Non-pigmented ciliary epithelial cell (primary cell): ENCODE data around the gene BCL11B.

Experiments used
- DNase-seq: peaks from one replicate; pipeline ENCODE4 v3.0.0-alpha.2; 2010; ENCODE audit warnings: low read depth

BCL11B gene

DNA sequence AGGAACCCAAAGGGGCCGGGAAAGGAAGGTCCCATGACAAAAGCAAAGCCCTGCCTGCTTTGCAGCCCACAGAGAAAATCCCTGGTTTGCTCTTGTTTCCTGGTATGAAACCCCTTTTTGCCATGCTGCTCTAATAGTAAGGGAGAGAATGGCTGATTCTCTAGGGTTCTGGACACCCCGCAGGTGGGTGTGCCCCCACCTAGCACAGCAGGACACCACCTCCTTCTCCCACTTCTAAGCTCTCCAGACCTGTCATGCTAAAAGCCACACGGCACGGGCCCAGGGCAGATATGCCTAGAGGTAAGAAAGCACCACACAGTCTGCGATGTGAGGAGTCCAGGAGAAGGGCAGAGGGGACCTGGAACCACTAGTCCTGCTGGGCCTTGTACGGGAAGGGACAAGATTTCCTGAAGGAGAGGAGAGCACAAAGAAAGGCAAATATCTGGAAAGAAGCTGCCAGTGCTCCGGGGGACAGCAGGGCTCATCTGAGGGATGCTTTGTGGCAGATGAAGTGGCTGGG lies 113.3 kb downstream of the BCL11B start:
- no peak for DNase-seq

DNA sequence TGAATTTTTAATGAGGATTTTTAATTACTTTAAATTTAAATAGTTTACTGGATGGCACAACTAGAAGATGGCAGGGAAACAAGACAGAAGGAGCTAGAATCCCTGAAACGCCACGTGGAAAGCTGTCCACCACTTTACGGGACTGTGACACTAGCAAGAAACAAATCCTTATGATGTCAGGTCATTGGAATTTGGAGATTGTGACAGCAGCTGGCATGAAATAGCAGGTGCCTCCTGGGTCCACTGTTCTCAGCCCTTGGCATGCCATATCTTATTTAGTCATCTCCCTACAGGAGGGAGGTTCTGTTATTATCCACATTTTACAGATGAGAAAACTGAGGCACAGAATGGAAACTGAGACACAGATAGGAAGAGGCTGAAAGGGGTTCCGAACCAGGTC lies 113.8 kb downstream of the BCL11B start:
- no peak for DNase-seq

DNA sequence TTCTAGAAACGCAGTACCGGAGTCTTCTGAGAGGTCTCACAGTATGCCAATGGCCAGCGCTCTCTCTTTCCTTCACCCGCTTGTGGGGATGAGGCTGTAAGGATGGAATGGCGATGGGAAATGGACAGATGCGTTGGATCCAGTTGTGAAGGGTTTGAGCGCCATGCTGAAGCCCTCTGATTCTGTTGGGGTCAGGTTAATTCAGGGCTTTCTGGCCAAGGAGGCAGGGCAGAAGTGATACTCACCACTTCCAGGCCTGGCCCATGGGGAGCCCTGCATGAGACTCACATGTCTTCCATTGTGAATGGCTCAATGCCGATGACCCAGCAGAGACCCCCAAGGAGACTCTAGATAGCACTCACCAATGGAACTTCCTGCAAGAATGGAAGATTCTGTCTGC lies 114.3 kb downstream of the BCL11B start:
- no peak for DNase-seq

DNA sequence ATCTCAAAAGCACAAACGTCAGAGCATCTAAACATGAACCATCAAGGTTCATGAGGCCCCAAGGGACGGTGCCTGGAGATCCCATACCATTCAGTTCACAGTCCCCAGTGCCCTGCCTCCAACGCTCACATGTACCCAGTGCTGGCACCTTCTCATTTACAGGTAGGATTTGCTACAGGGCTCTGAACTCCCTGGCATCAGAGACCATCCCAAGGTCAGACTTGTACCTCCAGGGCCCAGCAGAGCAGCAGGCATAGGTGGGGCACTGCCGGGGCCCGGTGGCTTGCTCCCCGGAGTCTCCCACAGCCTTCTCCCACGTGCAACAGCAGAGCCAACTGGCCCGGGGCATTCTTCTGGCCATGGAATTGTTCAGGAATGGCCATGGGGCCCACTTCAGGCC lies 114.8 kb downstream of the BCL11B start:
- no peak for DNase-seq

DNA sequence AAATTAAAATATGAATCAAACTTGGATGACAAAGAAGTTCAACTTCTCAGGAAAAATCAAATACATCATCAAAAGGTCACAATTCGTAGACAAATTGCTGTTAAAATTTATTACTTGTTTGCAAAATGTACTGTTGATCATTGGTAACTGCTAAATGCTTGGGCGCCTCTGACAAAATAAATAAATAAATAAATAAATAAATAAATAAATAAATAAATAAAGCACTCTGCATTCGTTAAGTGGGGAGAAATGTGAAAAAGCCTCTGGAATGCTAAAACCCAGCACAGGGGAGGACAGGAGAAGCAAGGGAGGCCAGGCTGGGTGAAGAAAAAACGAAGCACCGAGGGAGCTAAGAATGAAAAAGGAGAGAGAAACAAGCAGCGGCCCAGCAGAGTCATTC lies 115.2 kb downstream of the BCL11B start:
- DNase-seq, result no peak

DNA sequence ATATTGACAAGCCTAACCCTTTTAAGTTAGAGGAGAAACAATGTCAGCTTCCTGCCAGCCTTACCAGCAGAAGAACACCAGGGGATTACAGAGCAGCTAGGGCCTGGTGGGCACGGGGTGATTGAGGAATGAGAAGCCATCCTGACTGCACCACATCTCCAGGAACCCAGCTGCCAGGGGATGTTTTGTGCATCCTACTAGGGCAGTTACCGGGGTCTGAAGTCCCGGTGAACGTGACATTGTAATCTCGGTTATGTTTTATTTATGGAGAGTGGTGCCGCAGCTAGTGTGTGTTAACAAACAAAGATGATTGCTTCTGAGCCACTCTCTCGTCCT lies 115.9 kb downstream of the BCL11B start:
- no peak for DNase-seq

DNA sequence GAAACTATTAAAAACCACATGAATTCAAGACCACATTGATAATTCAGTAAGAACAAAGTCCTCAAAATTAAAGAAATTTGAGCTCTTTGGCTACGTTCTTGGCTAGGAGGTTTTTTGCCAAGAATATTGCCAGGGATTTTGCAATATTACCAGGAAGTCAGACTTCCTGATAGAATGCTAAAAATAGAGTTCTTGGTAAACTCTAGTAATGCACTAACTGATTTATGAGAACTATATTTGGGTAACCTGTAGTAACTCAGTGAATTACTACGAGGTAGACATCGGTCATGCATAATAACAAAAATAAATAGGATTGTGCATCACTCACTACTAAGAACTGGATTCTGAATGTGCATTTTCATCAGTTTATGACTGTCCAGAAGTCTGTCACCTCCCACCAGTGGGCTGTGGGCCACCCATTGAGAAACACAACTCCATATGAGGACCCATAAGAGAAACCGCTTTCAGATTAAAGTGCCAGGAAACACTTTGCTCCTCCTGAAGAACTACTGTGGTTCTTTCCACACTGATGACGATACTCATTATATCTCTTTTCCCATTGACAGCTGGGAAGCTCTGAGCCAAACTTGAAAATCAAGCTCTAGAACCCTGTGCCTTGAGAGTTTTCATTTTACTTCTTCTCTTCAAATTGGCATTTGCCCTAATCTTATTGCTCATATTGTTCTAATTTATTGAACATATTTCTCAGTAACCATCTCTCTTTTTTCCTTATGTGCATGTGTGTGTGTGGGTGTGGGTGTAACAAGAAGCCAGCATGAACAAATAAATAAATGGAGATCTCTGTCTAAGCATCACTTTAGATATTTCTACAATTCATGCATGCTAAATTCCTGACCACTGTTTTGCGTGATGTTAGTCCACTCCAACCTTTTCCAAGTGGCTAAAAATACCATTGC lies 116.6 kb downstream of the BCL11B start:
- no peak for DNase-seq

DNA sequence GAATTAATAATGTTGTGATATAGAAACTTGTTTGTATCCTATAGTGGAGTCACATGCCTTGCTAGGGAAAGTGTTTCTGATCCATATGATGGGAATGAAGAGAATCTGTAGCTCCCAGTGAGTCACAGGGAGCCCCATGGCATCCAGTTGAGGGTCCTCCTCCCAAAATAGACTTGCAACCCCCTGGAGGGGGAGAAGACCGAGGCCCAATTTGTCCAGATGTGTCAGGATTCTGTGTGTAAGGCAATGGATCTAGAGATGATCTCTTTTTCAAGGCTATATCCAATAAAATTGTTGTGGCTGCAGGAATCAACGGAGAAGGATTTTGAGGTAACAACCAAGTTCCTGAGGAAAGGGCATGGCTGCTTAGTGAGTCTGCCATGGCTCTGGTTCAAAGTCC lies 121.8 kb downstream of the BCL11B start:
- no peak for DNase-seq

DNA sequence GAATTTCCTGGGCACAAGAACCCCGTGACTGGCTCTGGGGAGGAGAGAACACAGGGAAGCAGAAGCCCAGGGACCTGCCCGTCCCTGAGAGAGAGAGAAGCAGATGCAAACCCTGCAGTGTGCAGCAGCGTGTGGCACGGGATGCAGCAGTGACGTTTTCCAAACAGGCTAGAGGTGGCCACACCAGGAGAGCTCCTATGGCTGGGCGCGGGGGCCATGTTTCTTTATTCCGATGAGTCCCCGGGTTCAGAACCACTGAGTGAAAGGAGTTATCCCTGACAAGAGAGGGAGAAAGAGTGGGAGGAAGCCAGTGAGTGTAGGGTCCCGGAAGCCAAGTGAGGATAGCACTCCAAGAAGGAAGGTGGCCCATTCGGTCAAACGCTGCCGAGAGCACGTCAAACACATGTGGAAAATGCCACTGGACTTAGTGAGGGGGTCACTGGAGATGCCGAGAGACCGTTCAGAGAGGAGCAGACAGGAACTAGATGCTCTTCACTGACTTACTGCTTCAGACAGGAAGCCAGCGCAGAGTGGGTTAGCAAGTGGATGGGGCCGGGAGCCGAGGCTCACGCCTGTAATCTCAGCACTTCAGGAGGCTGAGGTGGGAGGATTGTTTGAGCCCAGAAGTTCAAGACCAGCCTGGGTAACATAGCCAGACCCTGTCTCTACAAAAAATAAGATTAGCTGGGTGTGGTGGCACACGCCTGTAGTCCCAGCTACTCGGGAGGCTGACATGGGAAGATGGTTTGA lies 123.0 kb downstream of the BCL11B start:
- no peak for DNase-seq

DNA sequence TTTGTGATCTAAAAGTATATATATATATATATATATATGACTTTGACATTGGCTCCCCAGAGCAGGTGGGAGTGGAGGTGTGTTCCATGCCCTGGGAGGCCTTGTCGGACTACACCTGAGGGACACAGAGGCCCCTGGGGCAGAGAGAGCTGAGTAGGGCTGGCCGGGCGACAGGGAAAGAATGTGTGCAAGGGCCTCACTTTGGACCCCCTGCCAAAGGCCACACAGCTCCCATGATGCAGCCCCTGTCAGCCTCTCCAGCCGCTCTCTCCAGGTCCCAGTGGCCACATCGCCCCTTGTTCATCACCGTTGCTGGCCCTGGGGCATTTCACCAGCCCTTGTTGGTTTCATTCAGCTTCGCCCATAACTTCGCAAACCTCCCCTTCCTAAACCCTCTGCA lies 123.9 kb downstream of the BCL11B start:
- no peak for DNase-seq

DNA sequence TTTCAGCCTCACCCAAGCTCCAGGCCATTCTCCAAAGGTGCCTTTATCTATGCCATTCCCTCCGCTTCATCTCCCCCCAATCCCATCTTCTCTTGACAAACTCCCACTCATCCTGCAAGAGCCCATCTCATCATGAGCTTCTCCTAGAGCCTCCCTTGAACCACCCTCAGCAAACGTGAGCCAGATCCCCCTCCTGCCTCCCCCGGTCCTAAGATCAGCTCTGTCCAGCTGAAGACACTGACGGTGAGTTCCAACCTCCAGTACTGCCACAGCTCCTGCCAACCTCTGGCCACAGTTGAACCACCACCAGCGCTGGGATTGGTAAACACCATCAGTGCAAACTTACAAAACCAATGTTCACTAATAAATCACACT lies 124.6 kb downstream of the BCL11B start:
- no peak for DNase-seq

DNA sequence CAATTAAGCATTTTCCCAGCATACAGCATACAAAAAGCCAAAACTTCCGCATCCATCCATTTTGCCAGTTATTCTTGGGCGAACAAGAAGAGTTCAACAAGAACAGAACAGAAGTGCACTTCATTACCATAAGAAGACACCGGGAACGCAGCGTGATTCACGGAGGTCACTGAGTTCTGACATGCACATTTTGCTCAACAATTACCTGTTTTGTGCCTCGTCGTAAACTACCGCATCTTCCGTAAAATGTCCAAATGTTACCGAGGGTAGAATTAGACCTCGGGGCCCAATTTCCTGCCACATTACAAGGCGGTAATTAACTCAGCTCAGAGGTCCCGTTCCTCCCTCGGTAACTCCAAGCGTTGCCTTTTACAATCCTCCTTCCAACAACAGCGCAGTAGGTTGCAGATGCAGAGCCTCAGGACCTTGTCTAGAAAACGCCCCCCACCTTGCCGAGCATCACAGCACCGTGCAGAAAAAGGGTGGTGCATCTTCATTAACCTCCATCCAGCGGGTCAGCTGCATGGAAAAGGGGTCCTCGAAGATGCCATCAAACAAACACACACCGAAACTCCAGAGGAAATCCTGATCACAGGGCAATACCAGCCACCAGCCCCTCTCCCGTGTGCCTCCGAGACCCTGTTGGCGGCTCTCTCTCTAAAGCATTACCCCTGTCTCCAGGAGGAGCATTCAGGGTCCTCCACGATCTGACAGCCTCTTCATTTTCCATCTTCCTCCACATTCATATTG lies 125.2 kb downstream of the BCL11B start:
- no peak for DNase-seq

DNA sequence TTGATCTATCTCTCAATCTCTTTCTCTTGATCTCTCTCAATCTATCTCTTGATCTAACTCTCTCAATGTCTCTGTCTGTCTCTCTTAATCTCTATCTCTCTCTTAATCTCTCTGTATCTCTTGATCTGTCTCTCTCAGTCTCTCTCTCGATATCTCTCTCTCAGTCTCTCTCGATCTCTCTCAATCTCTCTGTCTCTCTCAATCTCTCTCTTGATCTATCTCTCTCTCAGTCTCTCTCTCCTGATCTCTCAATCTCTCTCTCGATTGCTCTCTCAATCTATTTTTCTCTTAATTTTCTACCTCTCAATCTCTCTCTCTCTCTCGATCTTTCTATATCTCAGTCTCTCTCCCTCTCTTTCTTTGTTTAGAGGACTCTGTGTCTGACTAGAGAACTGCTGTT lies 126.7 kb downstream of the BCL11B start:
- DNase-seq, result no peak

DNA sequence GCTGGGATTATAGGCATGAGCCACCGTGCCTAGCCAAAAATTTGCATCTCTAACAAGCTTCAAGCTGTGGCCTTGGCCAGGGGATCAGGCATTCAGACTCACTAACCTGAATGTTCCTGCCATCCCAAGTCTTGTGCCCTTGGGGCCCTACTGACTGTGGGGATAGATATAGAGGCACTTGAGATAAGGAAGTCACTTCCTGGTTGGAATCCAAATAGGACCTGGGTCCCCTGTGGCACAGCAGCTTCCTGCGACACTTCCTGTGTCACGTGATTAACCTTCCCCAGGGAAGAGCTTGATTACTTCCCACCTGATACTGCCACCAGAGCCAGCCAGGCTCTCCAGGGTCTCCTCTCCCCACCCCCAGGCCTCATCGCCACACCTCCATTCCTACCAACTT lies 128.2 kb downstream of the BCL11B start:
- no peak for DNase-seq

DNA sequence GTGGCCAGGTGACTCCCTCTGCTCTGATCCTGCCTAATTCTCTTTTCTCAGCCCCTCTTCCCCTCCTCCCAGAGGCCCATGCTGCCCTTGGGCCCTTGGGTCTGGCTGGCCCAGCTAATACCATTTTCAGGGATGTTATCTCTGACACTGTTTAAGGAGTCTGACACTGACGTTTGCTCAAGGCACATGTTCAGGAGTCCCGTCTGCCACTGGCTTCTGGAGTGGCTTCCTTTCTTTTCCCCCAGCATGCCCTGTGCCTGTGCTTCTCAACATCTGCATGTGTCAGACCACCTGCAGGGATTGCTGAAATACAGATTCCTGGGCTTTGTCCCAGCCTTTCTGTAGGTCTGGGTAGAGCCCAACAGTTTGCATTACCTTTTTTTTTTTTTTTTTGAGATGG lies 128.9 kb downstream of the BCL11B start:
- no peak for DNase-seq

DNA sequence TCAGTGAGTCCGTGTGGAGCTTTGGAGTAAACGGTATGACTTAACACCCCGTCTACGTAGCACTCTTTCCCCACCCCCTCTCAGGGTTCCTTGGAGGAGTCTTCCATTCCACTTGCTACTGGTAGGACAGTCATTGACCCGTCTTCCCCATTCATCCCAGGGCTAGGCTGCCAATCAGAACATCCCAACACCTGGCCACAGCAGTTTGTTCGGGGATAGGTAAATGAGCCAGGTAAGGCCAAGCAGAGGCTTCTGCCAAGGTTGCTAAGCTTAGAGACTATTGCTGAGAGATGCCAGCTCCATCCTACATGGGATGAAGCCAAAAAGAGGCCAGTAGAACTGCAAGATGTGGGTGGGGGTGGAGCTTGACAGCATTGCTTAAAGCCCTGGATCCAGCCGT lies 130.8 kb downstream of the BCL11B start:
- DNase-seq, result no peak

DNA sequence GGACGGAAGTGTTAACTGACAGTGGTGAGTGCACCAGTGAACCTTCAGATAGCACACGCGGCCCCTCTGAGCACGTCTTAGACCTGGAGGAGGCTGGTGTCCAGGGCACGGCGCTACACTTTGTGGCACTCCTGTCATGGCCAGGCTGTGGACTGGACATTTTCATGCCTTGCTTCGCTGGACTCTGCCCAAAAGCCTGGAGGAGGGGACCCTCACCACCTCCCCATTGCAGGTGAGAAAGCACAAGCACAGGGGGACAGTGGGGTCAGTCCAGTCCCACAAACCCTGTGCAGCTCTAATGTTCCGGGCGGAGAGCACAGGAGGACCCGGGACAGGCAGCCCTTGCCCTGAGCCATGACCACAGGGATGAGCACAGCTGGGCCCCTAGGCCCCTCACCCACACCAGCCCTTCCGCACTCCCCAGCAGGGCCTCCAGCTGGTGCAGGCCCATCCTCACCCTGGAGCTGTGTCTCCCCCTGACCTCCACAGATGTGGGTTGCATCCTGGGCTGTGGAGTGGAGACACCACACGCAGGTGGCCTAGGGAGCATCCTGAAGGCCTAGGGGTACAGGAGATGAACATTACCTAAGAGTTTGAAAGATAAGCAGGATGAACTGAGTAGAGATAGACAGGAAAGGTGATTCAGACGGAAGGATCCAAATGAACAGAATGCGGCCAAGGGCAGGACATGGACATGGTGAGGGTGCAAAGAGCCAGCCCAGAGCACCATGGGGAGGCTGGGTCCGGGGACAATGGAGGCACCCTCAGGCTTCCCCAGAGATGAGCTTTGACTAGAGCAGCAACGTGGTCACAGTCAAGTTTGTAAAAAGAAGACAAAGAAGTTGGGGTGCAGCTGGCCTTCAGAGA lies 132.8 kb downstream of the BCL11B start:
- DNase-seq, result no peak

DNA sequence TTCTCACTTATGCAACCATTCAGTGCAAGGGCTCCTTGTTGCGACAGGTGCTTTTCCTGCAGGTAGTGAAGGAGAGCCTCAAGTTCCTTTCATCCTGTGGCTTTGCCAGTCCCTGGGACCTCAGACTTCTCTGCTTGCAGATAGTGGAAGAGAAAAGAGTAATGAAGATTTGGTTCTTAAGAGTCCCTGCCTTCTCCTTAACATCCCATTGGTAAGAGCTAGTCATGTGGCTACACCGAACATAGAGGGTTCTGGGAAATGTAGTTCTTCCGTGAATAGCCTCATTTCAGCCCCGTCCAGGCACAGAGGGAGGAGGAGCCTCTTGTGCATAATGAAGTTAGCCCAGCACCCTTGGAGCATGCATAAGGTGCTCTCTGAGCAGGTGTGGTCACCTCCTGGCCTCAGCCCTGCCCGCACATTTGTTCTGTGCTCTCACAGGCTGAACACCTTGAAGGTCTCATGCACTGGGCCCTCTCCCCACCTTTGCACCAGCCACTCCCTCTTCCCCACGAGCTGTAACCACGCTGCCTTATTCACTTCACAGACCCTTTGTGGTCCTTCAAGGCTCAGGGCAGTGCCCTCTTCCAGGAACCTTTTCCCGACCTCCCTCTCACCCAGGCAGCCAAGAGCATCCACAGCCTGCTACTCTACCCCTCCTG lies 134.0 kb downstream of the BCL11B start:
- DNase-seq, result no peak

DNA sequence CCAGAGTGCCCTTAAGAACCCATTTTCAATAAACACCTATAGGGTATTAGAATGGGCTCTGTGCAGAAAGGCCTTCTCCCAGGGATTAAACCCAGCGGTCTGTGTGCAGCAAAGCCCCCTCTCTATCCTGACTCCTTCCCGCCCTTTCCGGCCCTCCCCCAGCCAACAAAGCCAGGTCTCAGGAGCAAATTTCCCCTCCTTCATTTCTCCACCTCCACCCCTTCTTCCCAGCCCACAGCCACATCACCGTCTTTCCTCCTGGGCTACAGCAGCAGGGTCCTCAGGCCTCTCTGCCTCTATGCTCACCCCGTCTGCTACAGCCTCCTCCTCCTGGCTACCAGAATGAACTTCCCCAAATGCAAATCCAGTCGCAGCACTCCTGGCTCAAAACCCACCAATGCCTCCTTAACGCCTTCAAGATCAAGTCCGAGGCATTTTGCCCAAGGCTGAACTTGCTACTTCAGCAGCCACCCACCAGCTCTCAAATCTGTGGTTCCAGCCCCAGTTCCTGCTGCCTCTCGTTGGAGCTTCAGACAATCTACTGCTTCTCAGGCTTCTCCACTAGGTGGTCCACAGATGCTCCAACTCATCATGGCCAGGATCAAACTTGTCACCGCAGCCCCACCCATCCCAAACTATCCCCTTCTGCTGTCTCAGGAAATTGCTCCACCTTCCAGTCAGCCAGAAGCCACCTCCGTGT lies 134.8 kb downstream of the BCL11B start:
- DNase-seq, result no peak

DNA sequence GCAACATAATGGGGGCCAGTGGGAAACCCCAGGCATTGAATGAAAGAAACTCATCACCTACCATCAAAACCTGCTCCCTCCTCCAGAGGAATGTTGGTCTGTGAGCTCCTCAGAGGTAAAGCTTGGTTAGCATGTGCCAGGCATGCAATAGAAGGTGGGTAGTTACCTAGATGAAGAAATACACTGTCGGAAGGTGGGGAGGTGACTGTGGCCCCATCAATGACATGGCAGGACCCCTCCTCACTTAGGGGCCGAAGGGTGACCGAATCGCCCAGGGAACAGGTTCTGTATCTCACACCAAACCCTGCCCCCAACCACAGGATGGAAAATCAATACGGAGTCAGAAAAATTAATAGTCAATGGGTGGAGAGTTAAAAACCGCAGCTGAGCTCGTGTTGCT lies 135.6 kb downstream of the BCL11B start:
- no peak for DNase-seq

DNA sequence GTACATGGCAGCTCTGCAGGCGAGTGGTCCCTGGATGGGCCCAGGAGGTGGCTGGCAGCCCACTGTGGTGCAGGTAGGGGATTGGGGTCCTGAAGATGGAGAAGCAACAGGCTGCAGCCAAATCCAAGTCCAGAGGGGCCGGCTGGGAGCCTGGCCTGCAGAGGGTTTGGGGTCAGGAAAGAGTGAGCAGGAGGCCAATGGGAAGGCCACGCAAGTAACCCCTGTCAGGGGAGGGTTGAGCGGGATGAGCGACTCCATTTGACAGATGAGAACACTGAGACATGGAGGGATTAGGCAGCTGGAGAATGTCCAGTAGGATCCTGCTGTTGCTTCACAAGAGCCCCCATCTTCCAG lies 136.0 kb downstream of the BCL11B start:
- no peak for DNase-seq
